Loucy (cell line): ENCODE results near the gene MYPOP.

Experiments used
- CTCF ChIP-seq: fragments of 200-600 bp; sonication (generic); conservative IDR thresholded peaks from 2 replicates; pipeline ENCODE4 v1.5.1; 2014; ENCODE audit warnings: mild to moderate bottlenecking, antibody characterized with exemption, low read length
- EZH2phosphoT487 ChIP-seq: fragments of 200-600 bp; IDR thresholded peaks from 2 replicates; pipeline ENCODE4 v1.6.1; 2018; ENCODE audit warnings: antibody characterized with exemption, mild to moderate bottlenecking, moderate library complexity, borderline replicate concordance

DNA sequence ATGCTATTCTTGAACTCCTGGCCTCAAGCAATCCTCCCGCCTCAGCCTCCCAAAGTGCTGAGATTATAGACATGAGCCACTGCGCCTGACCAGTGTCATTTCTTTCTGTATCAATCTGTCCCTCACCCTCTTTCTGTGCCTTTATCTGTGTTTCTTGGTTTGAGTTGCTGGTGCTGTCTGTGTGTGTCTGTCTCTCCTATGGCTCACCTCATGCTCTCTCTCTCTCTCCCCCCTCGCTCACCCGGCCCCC is 26.3 kb downstream of the MYPOP start:
- TF ChIP-seq CTCF (no peak), EZH2phosphoT487 (no peak)
